ENCODE results near the gene SSUH2. TPM values are rescaled to one million over a fixed set of nuclear protein-coding genes. Genes with fewer than 3 reads are reported as not detected.
"Not testable (repeated sequence)": the region's sequence is repeated elsewhere in the genome, so short reads cannot be mapped to it uniquely, and the experiment has no call there.

The SSUH2 gene
- total and polyA plus RNA-seq, 2 of the 13 experiments (the other 11 are each of a cell fraction or from before 2014, with no cell fraction given), result 38.1 to 136 TPM

- H4K20me1 ChIP-seq (ENCODE audit: insufficient read depth, low read length); CTCF ChIA-PET (ENCODE audit: low intra/inter-chr PET ratio, low total read pairs); in situ Hi-C loops (cut with HindIII; ENCODE audit: extremely low pct_ligation_motif_present, low pct_unique_long_range_greater_than_20kb); FAIRE-seq; BruUV-seq (replicated peaks); DNase-seq (ENCODE audit: low spot score); H3K36me3 ChIP-seq (replicated peaks in 1 of 2; ENCODE audit: control insufficient read depth in 1 of 2, insufficient read depth in 2 of 2, low read length in 2 of 2); H3K27me3 ChIP-seq (ENCODE audit: control insufficient read depth in 1 of 2, insufficient read depth in 2 of 2, low read length in 2 of 2); H3K9me3 ChIP-seq (ENCODE audit: low read length); ATAC-seq; H3K79me2 ChIP-seq (ENCODE audit: insufficient read depth, low read length): not testable (repeated sequence)
- Histone ChIP-seq H3K9ac (ENCODE audit: insufficient read depth, low read depth, low read length) (peak overlapping the region; percentile 82), H3K27ac (ENCODE audit: extremely low read length, insufficient read depth, low read length) (peak overlapping the region; percentile 91), H3K4me1 (ENCODE audit: insufficient read depth, low read length) (peaks cover 37% of the 10 kb centered on the region), H3K4me3 (replicated peaks in 1 of 3; ENCODE audit: insufficient read depth in 1 of 3, low read depth in 2 of 3, low read length in 3 of 3) (peak overlapping the region in 1 of 3 experiments; percentile 48; a peak in 2 of 6 replicates), H3K4me2 (ENCODE audit: low read depth, low read length) (peak overlapping the region; percentile 68), H2AFZ (ENCODE audit: low read length) (peak overlapping the region; percentile 12)
- POLR2A ChIA-PET, result interaction anchor here (1.3 to 1.8 kb wide), 3 partner anchors 34 to 58 kb away, joined by 4 to 6 read pairs (median 6); no protein-coding TSS in a partner anchor
- WGBS (ENCODE audit: low lambda C conversion rate), result 69% methylated on average over 19 of the region's 19 CpGs
- intact Hi-C loops (cut with micrococcal nuclease; ENCODE audit: unreplicated experiment), result loop anchor here (1.0 kb wide), 1 partner anchor 28 kb away; no protein-coding TSS in a partner anchor
- peak; percentile 19; the same call in 1 of the 2 replicates for TF ChIP-seq ZNF644 (CRISPR knock-in tag; IDR thresholded peaks at IDR 0.05; ENCODE audit: low read depth)
- peak; percentile 44 for TF ChIP-seq CTCF (CRISPR knock-in tag; IDR thresholded peaks at IDR 0.05)
- peak; percentile 41 for TF ChIP-seq STAG1 (CRISPR knock-in tag; IDR thresholded peaks at IDR 0.05)
- peak; percentile 92 for TF ChIP-seq ZNF652 (CRISPR knock-in tag; IDR thresholded peaks at IDR 0.05; ENCODE audit: borderline replicate concordance, low read depth)
- TF ChIP-seq FOSL2 (CRISPR knock-in tag; IDR thresholded peaks at IDR 0.05), result peak; percentile 58
Observed at GRCh38 chr3:8682850-8683574, 38.4 kb upstream of the SSUH2 start.

All from HepG2 (cell line).